ENCODE data around the gene EXOC6.

Gene EXOC6

GRCh38 chr10:92880233-92880861 lies 32.0 kb downstream of the EXOC6 start:
- TF ChIP-seq ZNF70 (CRISPR knock-in tag; IDR thresholded peaks at IDR 0.05), result no peak
- TF ChIP-seq BACH2 (CRISPR knock-in tag; IDR thresholded peaks at IDR 0.05; ENCODE audit: borderline replicate concordance), result no peak
- TF ChIP-seq PATZ1 (CRISPR knock-in tag; IDR thresholded peaks at IDR 0.05; ENCODE audit: borderline replicate concordance), result no peak
- no peak for TF ChIP-seq PPARA (CRISPR knock-in tag; IDR thresholded peaks at IDR 0.05; ENCODE audit: borderline replicate concordance)
- no peak for TF ChIP-seq TCF4 (CRISPR knock-in tag; IDR thresholded peaks at IDR 0.05; ENCODE audit: borderline replicate concordance)
- TF ChIP-seq TSHZ2 (CRISPR knock-in tag; IDR thresholded peaks at IDR 0.05), result no peak
- TF ChIP-seq ZNF565 (CRISPR knock-in tag; conservative IDR thresholded peaks at IDR 0.05; ENCODE audit: low read depth), result no peak
- TF ChIP-seq ARNTL (CRISPR knock-in tag; IDR thresholded peaks at IDR 0.05; ENCODE audit: borderline replicate concordance, low read depth), result no peak
- TF ChIP-seq ISL1 (CRISPR knock-in tag; IDR thresholded peaks at IDR 0.05), result no peak
- TF ChIP-seq ZC3H10 (CRISPR knock-in tag; IDR thresholded peaks at IDR 0.05), result no peak
- no peak for TF ChIP-seq RARB (CRISPR knock-in tag; IDR thresholded peaks at IDR 0.05)
- TF ChIP-seq GLIS3 (CRISPR knock-in tag; IDR thresholded peaks at IDR 0.05), result no peak
- no peak for TF ChIP-seq ZNF8 (CRISPR knock-in tag; IDR thresholded peaks at IDR 0.05)
- no peak for TF ChIP-seq ESRRG (CRISPR knock-in tag; IDR thresholded peaks at IDR 0.05)
- no peak for TF ChIP-seq OSR1 (CRISPR knock-in tag; IDR thresholded peaks at IDR 0.05)
- no peak for TF ChIP-seq ZFP3 (CRISPR knock-in tag; IDR thresholded peaks at IDR 0.05)

GRCh38 chr10:92880917-92881316 lies 32.6 kb downstream of the EXOC6 start:
- TF ChIP-seq BACH2 (CRISPR knock-in tag; IDR thresholded peaks at IDR 0.05; ENCODE audit: borderline replicate concordance) (no peak), ISL1 (CRISPR knock-in tag; IDR thresholded peaks at IDR 0.05) (no peak), ARNTL (CRISPR knock-in tag; IDR thresholded peaks at IDR 0.05; ENCODE audit: borderline replicate concordance, low read depth) (no peak), OSR1 (CRISPR knock-in tag; IDR thresholded peaks at IDR 0.05) (no peak), PPARA (CRISPR knock-in tag; IDR thresholded peaks at IDR 0.05; ENCODE audit: borderline replicate concordance) (no peak), CREB5 (CRISPR knock-in tag; IDR thresholded peaks at IDR 0.05; ENCODE audit: low read depth) (no peak), ZNF565 (CRISPR knock-in tag; conservative IDR thresholded peaks at IDR 0.05; ENCODE audit: low read depth) (no peak), ZNF70 (CRISPR knock-in tag; IDR thresholded peaks at IDR 0.05) (no peak), ZC3H10 (CRISPR knock-in tag; IDR thresholded peaks at IDR 0.05) (no peak), CSDC2 (CRISPR knock-in tag; IDR thresholded peaks at IDR 0.05) (no peak), TCF4 (CRISPR knock-in tag; IDR thresholded peaks at IDR 0.05; ENCODE audit: borderline replicate concordance) (no peak), SNAI2 (CRISPR knock-in tag; IDR thresholded peaks at IDR 0.05) (no peak), ZFP30 (CRISPR knock-in tag; IDR thresholded peaks at IDR 0.05) (no peak), GLIS3 (CRISPR knock-in tag; IDR thresholded peaks at IDR 0.05) (no peak)
- no peak for ATAC-seq

More at GRCh38 chr10:92880233-92880861, 32.0 kb downstream of the EXOC6 start:
- peak; percentile 88 for ATAC-seq

GRCh38 chr10:92886334-92886961 lies 38.1 kb downstream of the EXOC6 start:
- TF ChIP-seq RARB (CRISPR knock-in tag; IDR thresholded peaks at IDR 0.05) (no peak), ESRRG (CRISPR knock-in tag; IDR thresholded peaks at IDR 0.05) (no peak), ZNF70 (CRISPR knock-in tag; IDR thresholded peaks at IDR 0.05) (no peak), ZNF8 (CRISPR knock-in tag; IDR thresholded peaks at IDR 0.05) (no peak), TOX (CRISPR knock-in tag; IDR thresholded peaks at IDR 0.05; ENCODE audit: borderline replicate concordance) (no peak), BACH2 (CRISPR knock-in tag; IDR thresholded peaks at IDR 0.05; ENCODE audit: borderline replicate concordance) (no peak), ISL1 (CRISPR knock-in tag; IDR thresholded peaks at IDR 0.05) (no peak), OSR1 (CRISPR knock-in tag; IDR thresholded peaks at IDR 0.05) (no peak), CREB5 (CRISPR knock-in tag; IDR thresholded peaks at IDR 0.05; ENCODE audit: low read depth) (no peak), CSDC2 (CRISPR knock-in tag; IDR thresholded peaks at IDR 0.05) (no peak), ZC3H10 (CRISPR knock-in tag; IDR thresholded peaks at IDR 0.05) (no peak), ARNTL (CRISPR knock-in tag; IDR thresholded peaks at IDR 0.05; ENCODE audit: borderline replicate concordance, low read depth) (no peak), TCF4 (CRISPR knock-in tag; IDR thresholded peaks at IDR 0.05; ENCODE audit: borderline replicate concordance) (no peak), POU6F1 (CRISPR knock-in tag; IDR thresholded peaks at IDR 0.05; ENCODE audit: borderline replicate concordance, low read depth) (no peak), SNAI2 (CRISPR knock-in tag; IDR thresholded peaks at IDR 0.05) (no peak), PPARA (CRISPR knock-in tag; IDR thresholded peaks at IDR 0.05; ENCODE audit: borderline replicate concordance) (no peak), CSRNP3 (CRISPR knock-in tag; IDR thresholded peaks at IDR 0.05) (no peak), ZNF565 (CRISPR knock-in tag; conservative IDR thresholded peaks at IDR 0.05; ENCODE audit: low read depth) (no peak)
- ATAC-seq, result no peak

Measured in SK-N-SH treated with all-trans-retinoic acid at 6 μM for 48 hours (cell line).